HEK293 (cell line): ENCODE measurements around the gene TTF1.

Experiments used
- CTCF ChIA-PET: fragments of 350-600 bp; formaldehyde crosslinking; extraction: SDS; loops from one replicate; lab custom pipeline; 2021; ENCODE audit warnings: antibody characterized with exemption; lab: Yijun Ruan, JAX
- POLR2A ChIA-PET: fragments of 300-600 bp; formaldehyde crosslinking; extraction: SDS; loops from one replicate; lab custom pipeline; 2020; ENCODE audit warnings: antibody characterized with exemption, inconsistent platforms; lab: Yijun Ruan, JAX
- H3K27ac ChIP-seq: fragments of 200-500 bp; sonication (Bioruptor generic); 2 replicates; pipeline ENCODE4 v1.5.1; 2014; ENCODE audit warnings: low read depth, low read length, control low read depth, inconsistent platforms; ENCODE audit errors: extremely low read depth
- H3K36me3 ChIP-seq, 2 experiments: fragments of 200-500 bp in 1 of 2; sonication (Bioruptor generic) in 1 of 2; 1 replicate in 1 of 2; 2 replicates in 1 of 2; pipeline ENCODE4 v1.5.1; 2014 to 2017; ENCODE audit warnings: inconsistent platforms in 2 of 2, low read length in 2 of 2; ENCODE audit not compliant: control insufficient read depth in 2 of 2, insufficient read depth in 1 of 2
- H3K4me1 ChIP-seq: fragments of 200-500 bp; sonication (Bioruptor generic); 2 replicates; pipeline ENCODE4 v1.5.1; 2014; ENCODE audit warnings: mild to moderate bottlenecking, low read length, inconsistent platforms; ENCODE audit not compliant: control insufficient read depth, insufficient read depth
- H3K4me3 ChIP-seq: 2 replicates; pipeline ENCODE4 v1.5.1; 2011; ENCODE audit warnings: low read depth, mild to moderate bottlenecking, control low read depth, low read length, moderate library complexity
- H3K9me3 ChIP-seq: fragments of 200-500 bp; sonication (Bioruptor generic); 2 replicates; pipeline ENCODE4 v1.5.1; 2014; ENCODE audit warnings: low read depth, low read length, inconsistent platforms; ENCODE audit not compliant: control insufficient read depth, insufficient read depth
- GLIS1 ChIP-seq: fragments of 450-650 bp; formaldehyde crosslinking; IDR thresholded peaks from 2 replicates; pipeline ENCODE4 v1.5.1; 2016; ENCODE audit warnings: missing biosample characterization, missing genetic modification characterization
- MYNN ChIP-seq: fragments of 450-650 bp; formaldehyde crosslinking; IDR thresholded peaks from 2 replicates; pipeline ENCODE4 v1.5.1; 2016; ENCODE audit warnings: missing biosample characterization, missing genetic modification characterization, borderline replicate concordance
- RBAK ChIP-seq: fragments of 450-650 bp; formaldehyde crosslinking; IDR thresholded peaks from 2 replicates; pipeline ENCODE4 v1.5.1; 2016; ENCODE audit warnings: missing biosample characterization, missing genetic modification characterization
- TCF7L2 ChIP-seq: IDR thresholded peaks from 2 replicates; pipeline ENCODE4 v1.6.1; 2011; ENCODE audit warnings: low read depth, mild to moderate bottlenecking, inconsistent platforms, low read length, moderate library complexity, borderline replicate concordance
- TRIM28 ChIP-seq: IDR thresholded peaks from 2 replicates; pipeline ENCODE4 v1.6.1; 2011; ENCODE audit warnings: low read length, control low read depth, borderline replicate concordance
- YY1 ChIP-seq: fragments of 450-650 bp; formaldehyde crosslinking; IDR thresholded peaks from 2 replicates; pipeline ENCODE4 v1.5.1; 2018; ENCODE audit warnings: missing biosample characterization, missing genetic modification characterization
- ZBTB21 ChIP-seq: fragments of 450-650 bp; formaldehyde crosslinking; IDR thresholded peaks from 2 replicates; pipeline ENCODE4 v1.5.1; 2017; ENCODE audit warnings: missing biosample characterization, missing genetic modification characterization
- ZNF16 ChIP-seq: fragments of 450-650 bp; formaldehyde crosslinking; IDR thresholded peaks from 2 replicates; pipeline ENCODE4 v1.5.1; 2016; ENCODE audit warnings: low read depth, missing biosample characterization, missing genetic modification characterization
- ZNF174 ChIP-seq: fragments of 450-650 bp; formaldehyde crosslinking; IDR thresholded peaks from 2 replicates; pipeline ENCODE4 v1.5.0; 2017; ENCODE audit warnings: missing biosample characterization, mild to moderate bottlenecking, missing genetic modification characterization
- ZNF221 ChIP-seq: fragments of 450-650 bp; formaldehyde crosslinking; IDR thresholded peaks from 2 replicates; pipeline ENCODE4 v1.5.1; 2017; ENCODE audit warnings: missing biosample characterization, missing genetic modification characterization, borderline replicate concordance
- ZNF335 ChIP-seq: fragments of 450-650 bp; formaldehyde crosslinking; conservative IDR thresholded peaks from 2 replicates; pipeline ENCODE4 v1.5.1; 2016; ENCODE audit warnings: missing biosample characterization, missing genetic modification characterization
- ZNF548 ChIP-seq: fragments of 450-650 bp; formaldehyde crosslinking; IDR thresholded peaks from 2 replicates; pipeline ENCODE4 v1.5.1; 2016; ENCODE audit warnings: missing biosample characterization, missing genetic modification characterization
- ZNF558 ChIP-seq: fragments of 450-650 bp; formaldehyde crosslinking; IDR thresholded peaks from 2 replicates; pipeline ENCODE4 v1.5.1; 2016; ENCODE audit warnings: missing biosample characterization, missing genetic modification characterization
- ZNF596 ChIP-seq: fragments of 450-650 bp; IDR thresholded peaks from 2 replicates; pipeline ENCODE4 v1.5.0; 2018; ENCODE audit warnings: missing biosample characterization, mild to moderate bottlenecking, missing genetic modification characterization, moderate library complexity
- ZNF768 ChIP-seq: fragments of 450-650 bp; formaldehyde crosslinking; IDR thresholded peaks from 2 replicates; pipeline ENCODE4 v1.5.1; 2018; ENCODE audit warnings: missing biosample characterization, mild to moderate bottlenecking, missing genetic modification characterization
- TF ChIP-seq, protein P1 (sequence below): fragments of 450-650 bp; formaldehyde crosslinking; IDR thresholded peaks from 2 replicates; pipeline ENCODE4 v1.5.0; 2017; ENCODE audit warnings: missing biosample characterization, missing genetic modification characterization, borderline replicate concordance
- TF ChIP-seq, protein P2 (sequence below): fragments of 450-650 bp; formaldehyde crosslinking; IDR thresholded peaks from 2 replicates; pipeline ENCODE4 v1.5.1; 2016; ENCODE audit warnings: missing biosample characterization, missing genetic modification characterization
- TF ChIP-seq, protein P3 (sequence below): fragments of 450-650 bp; formaldehyde crosslinking; conservative IDR thresholded peaks from 2 replicates; pipeline ENCODE4 v1.5.1; 2016; ENCODE audit warnings: low read depth, missing biosample characterization, missing genetic modification characterization
- TF ChIP-seq, protein P4 (sequence below): fragments of 450-650 bp; formaldehyde crosslinking; IDR thresholded peaks from 2 replicates; pipeline ENCODE4 v1.5.1; 2017; ENCODE audit warnings: missing biosample characterization, missing genetic modification characterization
- TF ChIP-seq, protein P5 (sequence below): fragments of 450-650 bp; formaldehyde crosslinking; IDR thresholded peaks from 2 replicates; pipeline ENCODE4 v1.5.1; 2016; ENCODE audit warnings: missing biosample characterization, missing genetic modification characterization

The TTF1 gene

DNA sequence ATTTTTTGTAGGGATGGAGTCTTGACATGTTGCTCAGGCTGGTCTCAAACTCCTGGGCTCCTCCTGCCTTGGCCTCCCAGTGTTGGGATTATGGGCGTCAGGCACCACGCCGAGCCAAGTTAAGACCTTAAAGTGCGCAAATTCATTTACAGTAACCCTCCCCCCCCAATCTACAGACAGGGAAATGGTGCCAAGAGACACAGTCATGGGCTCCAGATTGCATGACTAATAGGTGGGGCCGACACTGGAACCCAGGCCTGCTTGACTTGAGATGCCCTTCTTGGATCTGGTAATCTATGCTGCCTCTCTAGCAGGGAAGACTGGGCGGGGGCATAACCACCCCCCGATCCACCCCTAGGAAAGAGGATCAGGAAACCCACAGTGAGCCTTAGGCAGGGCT lies 19.5 kb downstream of the TTF1 start:
- H3K4me1 ChIP-seq = no peaks in the 10 kb centered on the region
- no peak overlapping the region for H3K27ac ChIP-seq
- POLR2A ChIA-PET = interaction anchor here (1.0 kb wide), 1 partner anchor 32 kb away, joined by 3 read pairs; the partner anchor contains the start of gene SETX
- H3K9me3 ChIP-seq = no peaks in the 10 kb centered on the region
- CTCF ChIA-PET = no interaction called here
- TF ChIP-seq ZNF174 (tag by site-specific recombination) (no peak), ZNF558 (tag by site-specific recombination) (no peak), MYNN (tag by site-specific recombination) (no peak), ZNF596 (tag by site-specific recombination) (no peak), TCF7L2 (no peak), ZNF335 (tag by site-specific recombination) (no peak), ZNF16 (tag by site-specific recombination) (no peak), YY1 (tag by site-specific recombination) (no peak), RBAK (tag by site-specific recombination) (no peak)
- TF ChIP-seq, protein P1, sequence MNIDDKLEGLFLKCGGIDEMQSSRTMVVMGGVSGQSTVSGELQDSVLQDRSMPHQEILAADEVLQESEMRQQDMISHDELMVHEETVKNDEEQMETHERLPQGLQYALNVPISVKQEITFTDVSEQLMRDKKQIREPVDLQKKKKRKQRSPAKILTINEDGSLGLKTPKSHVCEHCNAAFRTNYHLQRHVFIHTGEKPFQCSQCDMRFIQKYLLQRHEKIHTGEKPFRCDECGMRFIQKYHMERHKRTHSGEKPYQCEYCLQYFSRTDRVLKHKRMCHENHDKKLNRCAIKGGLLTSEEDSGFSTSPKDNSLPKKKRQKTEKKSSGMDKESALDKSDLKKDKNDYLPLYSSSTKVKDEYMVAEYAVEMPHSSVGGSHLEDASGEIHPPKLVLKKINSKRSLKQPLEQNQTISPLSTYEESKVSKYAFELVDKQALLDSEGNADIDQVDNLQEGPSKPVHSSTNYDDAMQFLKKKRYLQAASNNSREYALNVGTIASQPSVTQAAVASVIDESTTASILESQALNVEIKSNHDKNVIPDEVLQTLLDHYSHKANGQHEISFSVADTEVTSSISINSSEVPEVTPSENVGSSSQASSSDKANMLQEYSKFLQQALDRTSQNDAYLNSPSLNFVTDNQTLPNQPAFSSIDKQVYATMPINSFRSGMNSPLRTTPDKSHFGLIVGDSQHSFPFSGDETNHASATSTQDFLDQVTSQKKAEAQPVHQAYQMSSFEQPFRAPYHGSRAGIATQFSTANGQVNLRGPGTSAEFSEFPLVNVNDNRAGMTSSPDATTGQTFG (tag by site-specific recombination) = no peak
- TF ChIP-seq, protein P2, sequence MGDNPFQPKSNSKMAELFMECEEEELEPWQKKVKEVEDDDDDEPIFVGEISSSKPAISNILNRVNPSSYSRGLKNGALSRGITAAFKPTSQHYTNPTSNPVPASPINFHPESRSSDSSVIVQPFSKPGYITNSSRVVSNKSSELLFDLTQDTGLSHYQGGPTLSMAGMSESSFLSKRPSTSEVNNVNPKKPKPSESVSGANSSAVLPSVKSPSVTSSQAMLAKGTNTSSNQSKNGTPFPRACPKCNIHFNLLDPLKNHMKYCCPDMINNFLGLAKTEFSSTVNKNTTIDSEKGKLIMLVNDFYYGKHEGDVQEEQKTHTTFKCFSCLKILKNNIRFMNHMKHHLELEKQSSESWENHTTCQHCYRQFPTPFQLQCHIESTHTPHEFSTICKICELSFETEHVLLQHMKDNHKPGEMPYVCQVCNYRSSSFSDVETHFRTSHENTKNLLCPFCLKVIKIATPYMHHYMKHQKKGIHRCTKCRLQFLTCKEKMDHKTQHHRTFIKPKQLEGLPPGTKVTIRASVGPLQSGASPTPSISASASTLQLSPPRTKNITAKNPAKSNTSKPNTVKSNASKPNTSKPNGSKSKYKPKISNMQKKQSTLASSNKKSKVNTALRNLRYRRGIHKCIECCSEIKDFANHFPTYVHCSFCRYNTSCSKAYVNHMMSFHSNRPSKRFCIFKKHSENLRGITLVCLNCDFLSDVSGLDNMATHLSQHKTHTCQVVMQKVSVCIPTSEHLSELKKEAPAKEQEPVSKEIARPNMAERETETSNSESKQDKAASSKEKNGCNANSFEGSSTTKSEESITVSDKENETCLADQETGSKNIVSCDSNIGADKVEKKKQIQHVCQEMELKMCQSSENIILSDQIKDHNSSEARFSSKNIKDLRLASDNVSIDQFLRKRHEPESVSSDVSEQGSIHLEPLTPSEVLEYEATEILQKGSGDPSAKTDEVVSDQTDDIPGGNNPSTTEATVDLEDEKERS = no peak
- H3K36me3 ChIP-seq = peaks cover 42 to 92% of the 10 kb centered on the region in 2 experiments
- no peak overlapping the region for H3K4me3 ChIP-seq

DNA sequence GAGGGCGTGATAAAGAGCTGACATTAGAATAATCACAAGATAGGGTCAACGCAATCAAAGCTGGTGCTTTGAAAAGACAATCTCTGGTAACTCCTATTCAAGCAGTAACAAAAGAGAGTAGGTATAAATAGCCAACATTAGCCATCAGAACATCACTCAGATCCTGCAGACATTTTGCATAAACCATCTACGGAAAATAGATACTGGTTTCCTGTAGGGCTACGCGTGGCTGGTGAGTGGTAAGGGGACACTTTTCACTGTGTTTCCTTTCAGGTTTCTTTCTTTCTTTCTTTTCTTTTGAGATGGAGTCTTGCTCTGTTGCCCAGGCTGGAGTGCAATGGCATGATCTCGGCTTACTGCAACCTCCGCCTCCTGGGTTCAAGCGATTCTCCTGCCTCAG lies 22.3 kb downstream of the TTF1 start:
- peaks cover 27 to 86% of the 10 kb centered on the region in 2 experiments for H3K36me3 ChIP-seq
- no peak overlapping the region for H3K27ac ChIP-seq
- CTCF ChIA-PET = interaction anchor here (1.5 kb wide), 1 partner anchor 123 kb away, joined by 3 read pairs; no protein-coding TSS in a partner anchor

More for the DNA sequence above, 22.3 kb downstream of the TTF1 start:
- TF ChIP-seq TRIM28 (no peak), ZBTB21 (tag by site-specific recombination) (no peak), ZNF221 (no peak), ZNF548 (no peak), ZNF174 (tag by site-specific recombination) (no peak), GLIS1 (no peak), ZNF768 (no peak), ZNF596 (tag by site-specific recombination) (no peak)
- TF ChIP-seq, protein P3, sequence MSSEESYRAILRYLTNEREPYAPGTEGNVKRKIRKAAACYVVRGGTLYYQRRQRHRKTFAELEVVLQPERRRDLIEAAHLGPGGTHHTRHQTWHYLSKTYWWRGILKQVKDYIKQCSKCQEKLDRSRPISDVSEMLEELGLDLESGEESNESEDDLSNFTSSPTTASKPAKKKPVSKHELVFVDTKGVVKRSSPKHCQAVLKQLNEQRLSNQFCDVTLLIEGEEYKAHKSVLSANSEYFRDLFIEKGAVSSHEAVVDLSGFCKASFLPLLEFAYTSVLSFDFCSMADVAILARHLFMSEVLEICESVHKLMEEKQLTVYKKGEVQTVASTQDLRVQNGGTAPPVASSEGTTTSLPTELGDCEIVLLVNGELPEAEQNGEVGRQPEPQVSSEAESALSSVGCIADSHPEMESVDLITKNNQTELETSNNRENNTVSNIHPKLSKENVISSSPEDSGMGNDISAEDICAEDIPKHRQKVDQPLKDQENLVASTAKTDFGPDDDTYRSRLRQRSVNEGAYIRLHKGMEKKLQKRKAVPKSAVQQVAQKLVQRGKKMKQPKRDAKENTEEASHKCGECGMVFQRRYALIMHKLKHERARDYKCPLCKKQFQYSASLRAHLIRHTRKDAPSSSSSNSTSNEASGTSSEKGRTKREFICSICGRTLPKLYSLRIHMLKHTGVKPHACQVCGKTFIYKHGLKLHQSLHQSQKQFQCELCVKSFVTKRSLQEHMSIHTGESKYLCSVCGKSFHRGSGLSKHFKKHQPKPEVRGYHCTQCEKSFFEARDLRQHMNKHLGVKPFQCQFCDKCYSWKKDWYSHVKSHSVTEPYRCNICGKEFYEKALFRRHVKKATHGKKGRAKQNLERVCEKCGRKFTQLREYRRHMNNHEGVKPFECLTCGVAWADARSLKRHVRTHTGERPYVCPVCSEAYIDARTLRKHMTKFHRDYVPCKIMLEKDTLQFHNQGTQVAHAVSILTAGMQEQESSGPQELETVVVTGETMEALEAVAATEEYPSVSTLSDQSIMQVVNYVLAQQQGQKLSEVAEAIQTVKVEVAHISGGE = no peak
- TF ChIP-seq, protein P4, sequence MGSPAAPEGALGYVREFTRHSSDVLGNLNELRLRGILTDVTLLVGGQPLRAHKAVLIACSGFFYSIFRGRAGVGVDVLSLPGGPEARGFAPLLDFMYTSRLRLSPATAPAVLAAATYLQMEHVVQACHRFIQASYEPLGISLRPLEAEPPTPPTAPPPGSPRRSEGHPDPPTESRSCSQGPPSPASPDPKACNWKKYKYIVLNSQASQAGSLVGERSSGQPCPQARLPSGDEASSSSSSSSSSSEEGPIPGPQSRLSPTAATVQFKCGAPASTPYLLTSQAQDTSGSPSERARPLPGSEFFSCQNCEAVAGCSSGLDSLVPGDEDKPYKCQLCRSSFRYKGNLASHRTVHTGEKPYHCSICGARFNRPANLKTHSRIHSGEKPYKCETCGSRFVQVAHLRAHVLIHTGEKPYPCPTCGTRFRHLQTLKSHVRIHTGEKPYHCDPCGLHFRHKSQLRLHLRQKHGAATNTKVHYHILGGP = no peak
- TF ChIP-seq, protein P5, sequence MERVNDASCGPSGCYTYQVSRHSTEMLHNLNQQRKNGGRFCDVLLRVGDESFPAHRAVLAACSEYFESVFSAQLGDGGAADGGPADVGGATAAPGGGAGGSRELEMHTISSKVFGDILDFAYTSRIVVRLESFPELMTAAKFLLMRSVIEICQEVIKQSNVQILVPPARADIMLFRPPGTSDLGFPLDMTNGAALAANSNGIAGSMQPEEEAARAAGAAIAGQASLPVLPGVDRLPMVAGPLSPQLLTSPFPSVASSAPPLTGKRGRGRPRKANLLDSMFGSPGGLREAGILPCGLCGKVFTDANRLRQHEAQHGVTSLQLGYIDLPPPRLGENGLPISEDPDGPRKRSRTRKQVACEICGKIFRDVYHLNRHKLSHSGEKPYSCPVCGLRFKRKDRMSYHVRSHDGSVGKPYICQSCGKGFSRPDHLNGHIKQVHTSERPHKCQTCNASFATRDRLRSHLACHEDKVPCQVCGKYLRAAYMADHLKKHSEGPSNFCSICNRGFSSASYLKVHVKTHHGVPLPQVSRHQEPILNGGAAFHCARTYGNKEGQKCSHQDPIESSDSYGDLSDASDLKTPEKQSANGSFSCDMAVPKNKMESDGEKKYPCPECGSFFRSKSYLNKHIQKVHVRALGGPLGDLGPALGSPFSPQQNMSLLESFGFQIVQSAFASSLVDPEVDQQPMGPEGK = no peak
- POLR2A ChIA-PET = interaction anchor here (0.6 to 1.1 kb wide), 3 partner anchors 11 to 31 kb away, joined by 3 to 7 read pairs (median 3); partner anchors contain the start of gene SETX
- no peak overlapping the region for H3K4me3 ChIP-seq
- H3K4me1 ChIP-seq = no peaks in the 10 kb centered on the region
- no peaks in the 10 kb centered on the region for H3K9me3 ChIP-seq
